NK-92 (cell line): ENCODE results near the gene LRRC40.
"Not testable (repeated sequence)": the region's sequence is repeated elsewhere in the genome, so short reads cannot be mapped to it uniquely, and the experiment has no call there.

Source experiments
- DNase-seq: peaks from one replicate; lab custom pipeline; 2025; ENCODE audit not compliant: unreplicated experiment; lab: John Stamatoyannopoulos, UW

Gene LRRC40

GRCh38 chr1:70205434-70206118, at the start of gene LRRC40:
Gene LRRC40 (minus strand): TSS chr1:70205579. CDS start chr1:70205540, 39 bp downstream.
- peak; percentile 68 for DNase-seq

DNA sequence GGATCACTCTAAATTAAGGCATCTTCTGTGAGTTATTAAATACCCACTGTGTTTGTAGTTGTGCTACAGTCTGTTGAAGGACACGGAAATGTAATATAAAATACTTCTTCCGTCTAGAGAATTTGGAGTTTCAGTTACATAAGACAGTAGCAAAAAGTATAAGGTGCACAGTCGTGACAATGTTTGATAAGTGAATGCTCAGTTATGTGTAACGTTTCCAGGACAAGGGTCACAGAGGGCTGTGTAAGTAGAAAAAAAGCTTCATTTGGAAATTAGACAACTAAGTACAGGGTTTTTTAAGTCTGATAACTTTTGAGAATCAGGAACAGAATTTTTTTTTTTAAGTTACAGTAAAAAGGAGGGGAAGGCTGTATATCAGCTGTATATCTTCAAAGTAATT, 43.4 kb upstream of the LRRC40 start:
- DNase-seq, result no peak

DNA sequence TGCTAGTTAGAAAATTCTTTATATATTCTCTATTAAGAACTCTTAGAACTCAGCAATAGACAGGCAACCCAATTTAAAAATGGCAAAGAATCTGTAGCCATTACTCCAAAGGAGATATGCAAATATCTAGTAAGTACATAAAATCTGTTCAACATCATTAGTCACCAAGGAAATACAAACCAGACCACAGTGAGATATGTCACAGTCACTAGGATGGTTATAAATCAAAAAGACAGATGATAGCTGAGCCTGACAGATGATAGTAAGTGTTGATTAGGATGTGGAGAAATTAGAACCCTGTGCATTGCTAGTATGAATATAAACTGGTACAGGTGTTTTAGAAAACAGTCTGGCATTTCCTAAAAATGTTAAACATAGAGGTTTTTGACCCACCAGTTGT, 42.4 kb upstream of the LRRC40 start:
- no peak for DNase-seq

DNA sequence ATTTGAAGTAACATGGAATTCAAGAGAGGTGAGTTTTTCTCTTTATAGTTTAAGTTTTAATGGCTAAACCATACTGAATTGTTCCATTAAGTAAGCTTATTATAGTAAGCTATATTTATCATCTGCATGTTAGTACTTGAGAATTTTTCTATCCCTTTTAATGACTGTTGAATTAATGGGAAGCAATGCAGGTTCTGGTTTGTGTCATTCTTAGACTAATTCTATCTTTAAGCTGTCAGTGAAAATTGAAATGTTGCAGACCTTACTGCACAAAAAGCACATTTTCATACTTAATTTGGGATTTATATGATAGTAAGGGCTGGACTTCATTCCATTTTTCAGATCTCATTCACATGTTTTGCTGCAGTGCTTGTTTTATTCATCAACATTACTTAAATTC, 41.7 kb upstream of the LRRC40 start:
- DNase-seq, result no peak

- DNase-seq, result no peak
Measured at GRCh38 chr1:70239940-70240339, 34.6 kb upstream of the LRRC40 start.

DNA sequence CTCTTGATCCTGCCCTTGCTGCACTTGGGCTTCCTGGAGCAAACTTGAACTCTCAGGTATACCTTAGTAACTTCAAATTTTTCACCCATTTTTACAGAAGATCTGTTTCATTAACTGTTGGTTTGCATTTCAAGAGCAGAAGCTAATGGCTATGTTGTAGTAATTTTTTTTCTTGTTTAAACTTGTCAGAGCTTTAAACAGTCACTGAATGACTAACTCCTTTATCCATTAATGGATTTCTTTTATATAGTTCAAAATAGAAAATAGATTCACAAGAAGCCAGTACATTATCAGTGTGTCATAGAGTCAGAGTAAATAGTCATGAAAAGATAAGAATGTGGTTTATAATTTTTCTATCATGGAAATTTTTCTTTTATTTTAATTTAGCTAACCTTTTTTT, 29.4 kb upstream of the LRRC40 start:
- no peak for DNase-seq

DNA sequence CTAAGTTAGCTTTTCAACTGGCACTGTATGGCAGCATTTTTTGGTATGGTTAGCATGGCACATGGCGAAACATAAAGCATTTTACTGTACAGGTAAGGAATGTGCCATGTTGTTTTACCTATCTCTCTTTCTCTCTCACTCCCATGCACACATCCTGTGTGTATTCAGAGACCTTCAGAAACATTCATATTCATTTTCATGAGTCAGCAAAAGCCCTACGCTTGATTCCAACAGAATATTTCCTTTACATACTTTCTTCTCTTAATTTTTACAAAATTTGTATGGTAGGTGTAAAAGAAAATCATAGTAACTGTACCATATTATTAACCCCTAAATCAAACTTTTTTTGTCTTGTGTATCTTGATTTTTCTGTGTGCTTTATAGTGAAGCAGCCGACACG, 26.1 kb upstream of the LRRC40 start:
- DNase-seq, result no peak

DNA sequence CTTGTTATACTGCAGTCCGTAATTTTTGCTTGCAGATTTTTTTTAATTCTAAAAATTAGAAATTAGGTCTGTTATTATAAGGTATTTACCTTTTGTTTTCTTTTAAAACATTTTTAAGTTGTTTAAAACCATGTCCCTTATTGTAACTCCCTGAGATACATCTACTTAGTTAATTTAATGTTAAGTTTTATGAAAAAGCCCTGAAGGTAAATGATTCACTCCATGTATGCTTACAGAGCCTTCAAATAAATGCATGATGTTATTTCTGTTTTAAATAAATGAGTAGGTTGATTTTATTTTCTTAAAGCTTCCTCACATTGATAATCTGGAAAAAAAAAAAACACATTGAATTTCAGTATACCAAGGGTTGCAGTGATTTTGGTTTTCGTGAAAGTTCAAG, 23.3 kb upstream of the LRRC40 start:
- no peak for DNase-seq

GRCh38 chr1:70227439-70227838, 22.1 kb upstream of the LRRC40 start:
- DNase-seq, result no peak

DNA sequence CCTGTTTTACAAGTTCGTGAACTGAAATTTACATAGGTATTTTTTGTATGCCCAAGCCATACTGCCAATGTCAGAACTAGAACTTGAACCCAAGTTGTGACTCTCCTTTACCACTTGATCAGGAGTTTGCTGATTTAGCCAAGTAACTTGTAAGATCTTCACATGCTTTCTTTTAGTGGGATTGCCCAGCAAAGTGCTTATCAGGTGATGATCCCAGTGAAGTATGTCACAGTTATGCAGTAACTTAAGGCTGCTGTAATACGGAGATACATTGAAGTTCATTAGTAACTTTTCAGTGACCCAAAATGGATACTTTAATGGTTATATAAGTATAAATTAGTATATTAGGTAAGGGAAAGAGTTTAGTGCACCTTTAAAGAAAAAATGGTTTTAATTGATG, 19.6 kb upstream of the LRRC40 start:
- no peak for DNase-seq

GRCh38 chr1:70222716-70223235, 17.4 kb upstream of the LRRC40 start:
- DNase-seq, result no peak

- DNase-seq, result peak; percentile 78
Measured at GRCh38 chr1:70221238-70222121, 16.1 kb upstream of the LRRC40 start, which contains the start of gene SRSF11. Gene SRSF11 (plus strand): TSS chr1:70221380. CDS start chr1:70221637, 257 bp downstream.

GRCh38 chr1:70220517-70221237, 15.3 kb upstream of the LRRC40 start:
- DNase-seq, result no peak

- no peak for DNase-seq
Measured at GRCh38 chr1:70220015-70220414, 14.6 kb upstream of the LRRC40 start.

GRCh38 chr1:70211541-70211940, 6.2 kb upstream of the LRRC40 start:
- no peak for DNase-seq

- no peak for DNase-seq
Measured at GRCh38 chr1:70210820-70211219, 5.4 kb upstream of the LRRC40 start.

DNA sequence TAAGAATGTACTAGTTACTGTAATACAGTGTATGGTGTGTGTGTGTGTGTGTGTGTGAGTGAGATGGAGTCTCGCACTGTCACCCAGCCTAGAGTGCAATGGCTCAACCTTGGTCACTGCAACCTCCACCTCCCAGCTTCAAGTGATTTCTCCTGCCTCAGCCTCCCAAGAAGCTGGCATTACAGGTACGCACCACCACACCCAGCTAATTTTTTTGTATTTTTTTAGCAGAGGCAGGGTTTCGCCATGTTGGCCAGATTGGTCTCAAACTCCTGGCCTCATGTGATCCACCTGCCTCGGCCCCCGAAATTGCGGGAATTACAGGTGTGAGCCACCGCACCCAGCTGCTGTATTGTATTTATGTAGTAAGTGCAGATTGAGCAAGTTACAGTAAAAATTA, 2.9 kb upstream of the LRRC40 start:
- no peak for DNase-seq

DNA sequence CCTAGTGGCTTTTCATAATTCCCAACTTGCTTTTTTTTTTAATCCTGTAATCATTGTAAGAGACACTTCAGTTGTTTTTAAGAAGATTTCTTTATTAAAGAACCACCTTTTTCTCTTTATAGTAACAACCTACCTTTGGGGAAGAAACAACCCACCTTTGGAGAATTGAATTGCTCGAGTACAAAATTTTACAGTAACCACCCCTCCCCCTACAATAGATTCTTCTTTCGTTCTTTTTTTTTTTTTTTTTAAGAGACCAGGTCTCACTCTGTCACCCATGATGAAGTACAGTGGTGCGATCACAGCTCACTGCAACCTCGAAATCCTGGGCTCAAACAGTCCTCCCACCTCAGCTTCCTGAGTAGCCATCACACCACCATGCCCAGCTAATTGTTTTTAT, 2.1 kb upstream of the LRRC40 start:
- no peak for DNase-seq

- not testable (repeated sequence) for DNase-seq
Measured at GRCh38 chr1:70206833-70207232, 1.5 kb upstream of the LRRC40 start.

DNA sequence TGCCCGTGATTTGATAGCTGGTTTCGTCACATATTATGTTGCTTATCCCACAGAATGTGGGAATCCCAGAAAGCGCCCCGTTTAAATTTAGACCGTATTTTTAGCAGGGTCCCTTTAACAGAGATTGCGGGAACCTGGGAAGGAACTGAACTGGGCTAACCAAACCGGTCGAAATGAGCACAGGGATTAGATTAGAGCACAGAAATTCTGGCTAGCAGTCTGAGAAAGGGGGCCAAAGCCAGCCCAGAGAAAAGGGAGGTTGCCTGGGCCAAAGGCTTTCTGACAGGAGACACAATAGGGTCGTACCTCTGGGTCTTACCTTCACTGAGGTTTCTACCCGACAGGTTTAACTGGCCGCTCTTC, 327 bp downstream of the LRRC40 start:
- DNase-seq, result no peak

- no peak for DNase-seq
Measured at GRCh38 chr1:70204600-70204999, 779 bp downstream of the LRRC40 start.
